Body of pancreas (tissue), 4 donors: ENCODE measurements around the gene RANBP1. TPM values are rescaled to one million over a fixed set of nuclear protein-coding genes. Genes with fewer than 3 reads are reported as not detected.

Experiments used
- ATAC-seq: fragments of 150-250 bp; one replicate; pipeline ENCODE4 v1.9.1; 2016
- DNase-seq, 4 donors: peaks; one replicate each; pipeline ENCODE4 v3.0.0-alpha.2; 2019
- H3K27ac ChIP-seq, 4 donors: fragments of 200-600 bp; sonication (generic); 1 replicate in 3 of 4; 2 replicates in 1 of 4; pipeline versions ENCODE4 v1.5.1 to v1.6.1; 2016 to 2019; ENCODE audit warnings: mild to moderate bottlenecking in 1 of 4, mixed read lengths in 1 of 4, moderate library complexity in 1 of 4
- H3K27me3 ChIP-seq, 2 donors: fragments of 200-600 bp; sonication (generic); one replicate each; pipeline ENCODE4 v1.6.0; 2016; ENCODE audit warnings: mild to moderate bottlenecking in 1 of 2
- H3K36me3 ChIP-seq, 2 donors: fragments of 200-600 bp; sonication (generic); replicated peaks in 1 of 2; 2 replicates each; pipeline ENCODE4 v1.5.1; 2016; ENCODE audit warnings: low read depth in 2 of 2; ENCODE audit not compliant: insufficient read depth in 1 of 2
- H3K4me1 ChIP-seq: fragments of 200-600 bp; sonication (generic); one replicate; pipeline ENCODE4 v1.6.0; 2016
- H3K4me3 ChIP-seq, 2 donors: fragments of 200-600 bp; sonication (generic); 1 replicate in 1 of 2; 2 replicates in 1 of 2; pipeline ENCODE4 v1.5.1; 2016 to 2019
- H3K9me3 ChIP-seq, 3 donors: fragments of 200-600 bp; sonication (generic); 1 replicate in 2 of 3; 2 replicates in 1 of 3; pipeline ENCODE4 v1.5.1; 2016
- CTCF ChIP-seq, 7 experiments: fragments of 450-650 bp in 4 of 7; fragments of 200-600 bp in 3 of 7; sonication (generic) in 3 of 7; IDR thresholded peaks; one replicate each; pipeline ENCODE4 v1.5.1; 2016 to 2019; ENCODE audit warnings: antibody characterized with exemption in 7 of 7
- POLR2A ChIP-seq, 3 donors: fragments of 450-650 bp; IDR thresholded peaks; one replicate each; pipeline ENCODE4 v1.6.1; 2016; ENCODE audit warnings: antibody characterized with exemption in 3 of 3, mild to moderate bottlenecking in 2 of 3
- WGBS, 2 donors: methylation state at CpG; one replicate each; pipeline ENCODE4 v1.1.5; 2017; 5-methylcytosine and 5-hydroxymethylcytosine counted together
- intact Hi-C: fragments of 100-400 bp; cut with DNase I; formaldehyde crosslinking; loops from one replicate; pipeline ENCODE4 v1.15.1; 2023
- total RNA-seq, 2 donors: library from RNA; depleted of rRNA; stranded (reverse); fragments of >200 nt; gene quantifications; one replicate each; pipeline ENCODE4 v1.1.0, GENCODE V29; 2016

Gene RANBP1
- total RNA-seq, 2 donors from 2014 or later = 69.3 to 134 TPM

- DNase-seq (no peak), ATAC-seq (no peak)
- 95 to 98% methylated on average over 4 of the region's 4 CpGs for WGBS, 2 donors
- no peak overlapping the region for H3K27ac ChIP-seq
- TF ChIP-seq POLR2A (IDR thresholded peaks at IDR 0.05) (no peak), CTCF (IDR thresholded peaks at IDR 0.05) (no peak)
- intact Hi-C loops = no loop called here
- peaks cover 0 to 58% of the 10 kb centered on the region in 2 donors for H3K36me3 ChIP-seq
- no peak overlapping the region for H3K4me3 ChIP-seq
- no peaks in the 10 kb centered on the region for H3K4me1 ChIP-seq
- H3K27me3 ChIP-seq = no peaks in the 10 kb centered on the region
- no peaks in the 10 kb centered on the region for H3K9me3 ChIP-seq
These were observed 20.4 kb upstream of the RANBP1 start for GRCh38 chr22:20095521-20095920.

DNA sequence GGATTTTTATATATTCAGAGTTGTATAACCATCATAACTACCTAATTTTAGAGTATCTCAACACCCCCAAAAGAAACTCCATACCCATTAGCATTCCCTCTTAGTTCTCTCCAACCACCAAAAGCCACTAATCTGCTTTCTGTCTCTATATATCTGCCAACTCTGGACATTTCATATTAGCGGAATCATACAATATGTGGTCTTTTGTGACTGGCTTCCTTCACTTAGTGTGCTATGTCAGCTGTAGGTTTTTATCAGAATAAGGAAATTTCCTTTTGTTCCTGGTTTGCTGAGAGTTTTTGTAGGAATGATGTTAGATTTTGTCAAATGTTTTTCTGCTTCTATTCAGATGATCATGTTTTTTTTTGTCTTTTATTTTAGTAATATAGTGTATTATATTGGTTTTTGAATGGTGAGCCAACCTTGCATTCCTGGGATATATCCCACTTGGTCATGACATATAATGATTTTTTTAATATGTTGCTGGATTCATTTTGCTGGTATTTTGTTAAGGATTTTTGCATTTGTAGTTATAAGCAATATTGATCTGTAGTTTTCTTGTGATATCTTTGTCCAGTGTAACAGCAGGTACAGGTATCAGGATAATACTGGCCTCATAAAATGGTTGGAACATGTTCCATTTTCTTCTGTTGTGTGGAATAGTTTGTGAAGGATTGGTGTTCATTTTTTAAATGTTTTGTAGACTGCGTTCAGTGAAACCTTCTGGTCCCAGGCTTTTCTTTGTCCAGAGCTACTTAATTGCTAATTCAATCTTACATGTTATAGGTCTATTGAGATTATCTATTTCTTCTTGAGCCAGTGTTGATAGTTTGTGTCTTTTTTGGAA lies 19.1 kb upstream of the RANBP1 start:
- ATAC-seq (no peak), DNase-seq (no peak)
- H3K9me3 ChIP-seq = no peaks in the 10 kb centered on the region
- no peaks in the 10 kb centered on the region for H3K4me1 ChIP-seq
- TF ChIP-seq CTCF (IDR thresholded peaks at IDR 0.05) (no peak), POLR2A (IDR thresholded peaks at IDR 0.05) (no peak)
- H3K27me3 ChIP-seq = no peaks in the 10 kb centered on the region
- intact Hi-C loops = no loop called here
- H3K27ac ChIP-seq = no peak overlapping the region
- peaks cover 0 to 47% of the 10 kb centered on the region in 2 donors for H3K36me3 ChIP-seq
- WGBS, 2 donors = 96 to 100% methylated on average over 2 of the region's 2 CpGs
- H3K4me3 ChIP-seq = no peak overlapping the region

- WGBS, 2 donors = 93 to 95% methylated on average over 6 of the region's 6 CpGs
- H3K36me3 ChIP-seq = peaks cover 0 to 33% of the 10 kb centered on the region in 2 donors
- no peaks in the 10 kb centered on the region for H3K9me3 ChIP-seq
- ATAC-seq = no peak
- TF ChIP-seq POLR2A (IDR thresholded peaks at IDR 0.05) (no peak), CTCF (IDR thresholded peaks at IDR 0.05) (no peak)
- intact Hi-C loops = no loop called here
- no peak overlapping the region for H3K27ac ChIP-seq
- DNase-seq = no peak
- no peaks in the 10 kb centered on the region for H3K4me1 ChIP-seq
- no peaks in the 10 kb centered on the region for H3K27me3 ChIP-seq
- no peak overlapping the region for H3K4me3 ChIP-seq
These were observed 16.7 kb upstream of the RANBP1 start for GRCh38 chr22:20099099-20099711.

DNA sequence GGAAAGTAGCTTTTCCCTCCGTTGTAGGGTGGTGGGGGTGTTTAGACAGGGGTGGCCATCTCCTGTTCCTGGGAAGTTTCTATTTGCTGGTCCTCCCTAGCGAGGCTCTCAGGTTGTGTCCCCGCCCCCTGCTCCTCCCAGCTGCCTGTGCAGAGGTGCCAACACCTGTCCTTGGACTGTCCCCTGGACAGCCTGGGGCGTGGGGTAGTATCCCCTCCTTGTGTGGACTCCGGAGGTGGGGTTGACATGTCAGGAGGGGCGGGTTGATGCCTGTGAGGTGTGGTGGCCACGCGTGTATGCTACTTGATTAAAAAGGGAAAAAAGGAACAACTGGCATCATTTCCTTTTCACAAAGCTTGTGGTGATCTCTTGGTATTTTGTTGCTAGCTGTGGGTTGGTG lies 14.3 kb upstream of the RANBP1 start:
- Histone ChIP-seq H3K36me3 (peaks cover 0 to 31% of the 10 kb centered on the region in 2 donors), H3K27me3 (no peaks in the 10 kb centered on the region)

More for the DNA sequence above, 14.3 kb upstream of the RANBP1 start:
- H3K4me3 ChIP-seq = no peak overlapping the region
- TF ChIP-seq POLR2A (IDR thresholded peaks at IDR 0.05) (no peak), CTCF (IDR thresholded peaks at IDR 0.05) (no peak)
- intact Hi-C loops = no loop called here
- DNase-seq (no peak), ATAC-seq (no peak)
- no peak overlapping the region for H3K27ac ChIP-seq
- no peaks in the 10 kb centered on the region for H3K4me1 ChIP-seq
- 68 to 75% methylated on average over 8 of the region's 8 CpGs for WGBS, 2 donors
- H3K9me3 ChIP-seq = no peaks in the 10 kb centered on the region
